HepG2 (cell line): Measurements from ENCODE around the gene PFN1. TPM values are rescaled to one million over a fixed set of nuclear protein-coding genes. Genes with fewer than 3 reads are reported as not detected.
A peak's percentile ranks its signal among the peaks of the same experiment; 100 is the strongest.

ENCODE experiments used
- FOSL1 ChIP-seq: sonication (generic); formaldehyde crosslinking; IDR thresholded peaks from 2 replicates; pipeline ENCODE4 v1.9.0; 2021; ENCODE audit warnings: missing genetic modification reagents, borderline replicate concordance
- GFI1 ChIP-seq: sonication (generic); formaldehyde crosslinking; IDR thresholded peaks from 2 replicates; pipeline ENCODE4 v1.5.0; 2020; ENCODE audit warnings: missing genetic modification reagents, mild to moderate bottlenecking, borderline replicate concordance
- HES4 ChIP-seq: sonication (generic); formaldehyde crosslinking; IDR thresholded peaks from 2 replicates; pipeline ENCODE4 v1.9.0; 2021; ENCODE audit warnings: mild to moderate bottlenecking, missing genetic modification reagents, borderline replicate concordance
- KDM5A ChIP-seq: fragments of 200-600 bp; sonication (generic); IDR thresholded peaks from 2 replicates; pipeline ENCODE4 v1.7.0; 2018; ENCODE audit warnings: antibody characterized with exemption, mild to moderate bottlenecking, low read length, borderline replicate concordance
- LCORL ChIP-seq, 2 experiments: fragments of 450-650 bp in 1 of 2; sonication (generic) in 1 of 2; formaldehyde crosslinking in 1 of 2; IDR thresholded peaks; 2 replicates each; pipeline versions ENCODE4 v1.5.0 to v1.6.1; 2017 to 2020; ENCODE audit warnings: antibody characterized with exemption in 1 of 2, missing genetic modification reagents in 1 of 2
- MLLT10 ChIP-seq: sonication (generic); formaldehyde crosslinking; IDR thresholded peaks from 2 replicates; pipeline ENCODE4 v1.4.0; 2020; ENCODE audit warnings: missing genetic modification reagents
- MNT ChIP-seq: fragments of 450-650 bp; IDR thresholded peaks from 2 replicates; pipeline ENCODE4 v1.6.1; 2016
- MTF2 ChIP-seq: sonication (generic); formaldehyde crosslinking; IDR thresholded peaks from 2 replicates; pipeline ENCODE4 v1.5.0; 2020; ENCODE audit warnings: missing genetic modification reagents, borderline replicate concordance
- MZF1 ChIP-seq: sonication (generic); formaldehyde crosslinking; IDR thresholded peaks from 2 replicates; pipeline ENCODE4 v1.8.1; 2023; ENCODE audit warnings: mild to moderate bottlenecking, missing genetic modification reagents, borderline replicate concordance
- PLRG1 ChIP-seq: fragments of 450-650 bp; conservative IDR thresholded peaks from 2 replicates; pipeline ENCODE4 v1.6.1; 2016
- PRDM10 ChIP-seq: sonication (generic); formaldehyde crosslinking; IDR thresholded peaks from 2 replicates; pipeline ENCODE4 v1.4.0; 2020; ENCODE audit warnings: low read depth, missing genetic modification reagents
- RBM39 ChIP-seq: fragments of 200-400 bp; formaldehyde crosslinking; IDR thresholded peaks from one replicate; pipeline ENCODE4 v1.6.1; 2018; ENCODE audit warnings: antibody characterized with exemption, mild to moderate bottlenecking, low read depth, low read length; ENCODE audit not compliant: poor library complexity, severe bottlenecking
- RFXAP ChIP-seq: sonication (generic); formaldehyde crosslinking; IDR thresholded peaks from 2 replicates; pipeline ENCODE4 v1.4.0; 2020; ENCODE audit warnings: missing genetic modification reagents, borderline replicate concordance
- SATB2 ChIP-seq: sonication (generic); formaldehyde crosslinking; IDR thresholded peaks from 2 replicates; pipeline ENCODE4 v1.5.0; 2020; ENCODE audit warnings: missing genetic modification reagents
- SP5 ChIP-seq: IDR thresholded peaks from 2 replicates; pipeline ENCODE4 v1.6.1; 2016; ENCODE audit warnings: low read depth, borderline replicate concordance
- ZFX ChIP-seq: sonication (generic); formaldehyde crosslinking; IDR thresholded peaks from 2 replicates; pipeline ENCODE4 v1.4.0; 2020; ENCODE audit warnings: mild to moderate bottlenecking, low read depth, missing genetic modification reagents, moderate library complexity
- ZNF225 ChIP-seq: sonication (generic); formaldehyde crosslinking; IDR thresholded peaks from 2 replicates; pipeline ENCODE4 v1.4.0; 2020; ENCODE audit warnings: mild to moderate bottlenecking, missing genetic modification reagents
- ZNF839 ChIP-seq: sonication (generic); formaldehyde crosslinking; IDR thresholded peaks from 2 replicates; pipeline ENCODE4 v1.4.0; 2020; ENCODE audit warnings: missing genetic modification reagents, mild to moderate bottlenecking, borderline replicate concordance
- ZSCAN20 ChIP-seq: sonication (generic); formaldehyde crosslinking; IDR thresholded peaks from 2 replicates; pipeline ENCODE4 v1.4.0; 2020; ENCODE audit warnings: missing genetic modification reagents, mild to moderate bottlenecking, borderline replicate concordance
- polyA plus RNA-seq, 8 experiments: library from polyadenylated mRNA; depleted of rRNA in 3 of 8; stranded (reverse) in 7 of 8; unstranded in 1 of 8; fragments of >200 nt; fragmentation: Illumina TruSeq in 4 of 8; extraction: Trizol in 4 of 8; gene quantifications; 2 replicates each; pipeline versions ENCODE4 v1.2.1 to v1.2.3, GENCODE V29; 2011 to 2016; ENCODE audit warnings: low read depth in 4 of 8, missing spikeins in 1 of 8, mixed read lengths in 1 of 8; ENCODE audit not compliant: insufficient read depth in 1 of 8
- total RNA-seq, 5 experiments: library from RNA; depleted of rRNA; stranded (reverse); fragments of >200 nt; fragmentation: Illumina TruSeq; extraction: Trizol; gene quantifications; 2 replicates each; pipeline ENCODE4 v1.2.3, GENCODE V29; 2016; ENCODE audit warnings: low read depth in 1 of 5
- TF ChIP-seq, protein P1 (sequence below): sonication (generic); formaldehyde crosslinking; IDR thresholded peaks from 2 replicates; pipeline ENCODE4 v1.4.0; 2020; ENCODE audit warnings: missing genetic modification reagents, borderline replicate concordance

The PFN1 gene
- total and polyA plus RNA-seq, 2 of the 13 experiments (the other 11 are each of a cell fraction or from before 2014, with no cell fraction given): 494 to 613 TPM

DNA sequence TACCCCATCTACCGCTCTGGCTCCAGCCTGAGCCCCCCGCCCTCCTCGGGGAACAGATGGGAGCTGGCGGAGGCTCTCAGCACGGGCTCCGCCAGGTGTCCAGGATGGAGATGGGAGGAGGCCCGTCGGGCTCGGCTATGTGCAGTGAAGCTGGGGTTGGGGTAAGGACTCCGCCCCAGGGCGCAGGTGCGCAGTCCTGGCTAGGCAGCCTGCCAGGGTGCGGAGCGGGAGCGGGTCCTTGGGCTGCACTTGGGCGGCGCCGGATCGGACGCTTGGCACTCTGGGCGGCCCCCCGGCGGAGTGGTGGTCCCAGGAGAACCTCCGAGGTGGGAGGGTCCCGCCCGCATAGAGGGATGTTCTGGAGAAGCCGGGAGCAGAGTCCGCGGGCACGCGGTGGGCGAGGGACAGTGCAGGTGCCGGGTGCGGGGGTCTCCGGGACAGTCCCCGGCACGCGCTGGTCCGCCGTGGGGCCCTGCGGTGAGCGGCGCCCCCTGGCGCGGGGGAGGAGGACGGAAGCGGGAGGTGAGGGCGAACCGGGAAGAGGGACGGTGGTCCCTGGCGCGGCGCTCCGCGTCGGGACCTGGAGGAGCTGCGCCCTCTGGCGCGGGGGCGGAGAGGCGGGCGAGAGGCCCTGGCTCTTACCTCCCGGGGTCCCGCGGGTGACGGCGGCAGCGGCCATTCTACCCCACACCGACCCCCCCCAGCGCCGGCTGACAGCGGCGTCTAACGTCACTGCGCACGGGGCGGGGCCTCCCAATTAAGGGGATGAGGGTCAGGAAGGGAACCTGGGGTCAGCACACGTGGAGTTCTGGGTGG, 38.8 kb upstream of the PFN1 start, which contains the start of gene CAMTA2 (continued):
- TF ChIP-seq FOSL1 (CRISPR knock-in tag) (no peak), SP5 (no peak; the same call in 1 of the 2 replicates), PLRG1 (no peak), HES4 (CRISPR knock-in tag) (0 out of 2 replicates have a peak, but pooled peaks have one; percentile 53), ZNF225 (CRISPR knock-in tag) (no peak; the same call in 1 of the 2 replicates), MTF2 (CRISPR knock-in tag) (no peak), ZFX (CRISPR knock-in tag) (peak; percentile 78), GFI1 (CRISPR knock-in tag) (peak; percentile 23; the same call in 1 of the 2 replicates), ZNF839 (CRISPR knock-in tag) (no peak; the same call in 1 of the 2 replicates), RFXAP (CRISPR knock-in tag) (peak; percentile 53; the same call in 1 of the 2 replicates), MLLT10 (CRISPR knock-in tag) (no peak), PRDM10 (CRISPR knock-in tag) (no peak), LCORL (IDR thresholded peaks at IDR 0.05) (no peak), LCORL (CRISPR knock-in tag; IDR thresholded peaks at IDR 0.05) (peak; percentile 69), SATB2 (CRISPR knock-in tag) (no peak), KDM5A (peak; percentile 54; the same call in 1 of the 2 replicates), MNT (no peak), RBM39 (no peak), MZF1 (no peak), ZSCAN20 (CRISPR knock-in tag) (peak; percentile 38; the same call in 1 of the 2 replicates)
- TF ChIP-seq, protein P1, sequence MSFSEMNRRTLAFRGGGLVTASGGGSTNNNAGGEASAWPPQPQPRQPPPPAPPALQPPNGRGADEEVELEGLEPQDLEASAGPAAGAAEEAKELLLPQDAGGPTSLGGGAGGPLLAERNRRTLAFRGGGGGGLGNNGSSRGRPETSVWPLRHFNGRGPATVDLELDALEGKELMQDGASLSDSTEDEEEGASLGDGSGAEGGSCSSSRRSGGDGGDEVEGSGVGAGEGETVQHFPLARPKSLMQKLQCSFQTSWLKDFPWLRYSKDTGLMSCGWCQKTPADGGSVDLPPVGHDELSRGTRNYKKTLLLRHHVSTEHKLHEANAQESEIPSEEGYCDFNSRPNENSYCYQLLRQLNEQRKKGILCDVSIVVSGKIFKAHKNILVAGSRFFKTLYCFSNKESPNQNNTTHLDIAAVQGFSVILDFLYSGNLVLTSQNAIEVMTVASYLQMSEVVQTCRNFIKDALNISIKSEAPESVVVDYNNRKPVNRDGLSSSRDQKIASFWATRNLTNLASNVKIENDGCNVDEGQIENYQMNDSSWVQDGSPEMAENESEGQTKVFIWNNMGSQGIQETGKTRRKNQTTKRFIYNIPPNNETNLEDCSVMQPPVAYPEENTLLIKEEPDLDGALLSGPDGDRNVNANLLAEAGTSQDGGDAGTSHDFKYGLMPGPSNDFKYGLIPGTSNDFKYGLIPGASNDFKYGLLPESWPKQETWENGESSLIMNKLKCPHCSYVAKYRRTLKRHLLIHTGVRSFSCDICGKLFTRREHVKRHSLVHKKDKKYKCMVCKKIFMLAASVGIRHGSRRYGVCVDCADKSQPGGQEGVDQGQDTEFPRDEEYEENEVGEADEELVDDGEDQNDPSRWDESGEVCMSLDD (CRISPR knock-in tag): peak; percentile 81; the same call in 1 of the 2 replicates
